Pons (tissue), 1 donor: ENCODE results near the gene TMEM131L.
A peak's percentile ranks its signal among the peaks of the same experiment; 100 is the strongest.
"Not testable (repeated sequence)": the region's sequence is repeated elsewhere in the genome, so short reads cannot be mapped to it uniquely, and the experiment has no call there.

Experiments used
- DNase-seq: peaks from one replicate; pipeline ENCODE4 v3.0.0-alpha.2; 2016; ENCODE audit warnings: low spot score

The TMEM131L gene

DNA sequence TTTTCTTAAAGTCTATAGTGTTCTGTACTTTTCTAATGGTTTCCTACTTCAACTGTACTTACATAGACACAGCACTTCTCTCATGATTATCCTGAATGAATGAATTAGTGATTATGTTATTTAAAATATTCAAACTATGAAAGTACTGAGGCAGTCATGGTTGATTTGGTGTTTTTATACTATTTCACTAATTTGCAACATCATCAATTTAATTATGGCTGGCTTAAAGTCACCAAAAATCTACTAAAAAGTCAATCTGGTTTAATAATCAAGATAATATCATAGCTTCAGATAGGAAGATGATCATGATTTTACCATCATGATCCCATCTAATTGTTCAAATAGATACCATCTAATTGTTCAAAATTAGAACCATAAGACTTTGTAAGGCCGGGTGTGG, 16.8 kb upstream of the TMEM131L start:
- no peak for DNase-seq

DNA sequence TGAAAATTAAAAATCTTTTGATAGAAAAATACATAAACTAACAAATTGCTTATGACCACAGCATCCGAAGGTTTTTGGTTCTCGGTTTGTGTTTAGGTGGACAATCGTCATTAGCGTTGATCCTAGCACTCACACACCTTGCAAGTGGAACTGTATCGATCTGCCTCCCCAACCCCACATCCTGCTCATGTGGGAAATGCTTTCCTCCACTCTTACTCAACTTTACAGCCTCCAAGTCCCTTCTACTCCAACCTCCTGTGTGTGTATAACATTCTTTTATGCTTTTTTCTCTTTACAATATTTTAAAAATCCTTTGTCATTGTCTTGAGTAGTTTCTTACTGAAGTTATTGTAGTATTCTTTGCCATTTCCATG, 15.6 kb upstream of the TMEM131L start:
- DNase-seq, result no peak

DNA sequence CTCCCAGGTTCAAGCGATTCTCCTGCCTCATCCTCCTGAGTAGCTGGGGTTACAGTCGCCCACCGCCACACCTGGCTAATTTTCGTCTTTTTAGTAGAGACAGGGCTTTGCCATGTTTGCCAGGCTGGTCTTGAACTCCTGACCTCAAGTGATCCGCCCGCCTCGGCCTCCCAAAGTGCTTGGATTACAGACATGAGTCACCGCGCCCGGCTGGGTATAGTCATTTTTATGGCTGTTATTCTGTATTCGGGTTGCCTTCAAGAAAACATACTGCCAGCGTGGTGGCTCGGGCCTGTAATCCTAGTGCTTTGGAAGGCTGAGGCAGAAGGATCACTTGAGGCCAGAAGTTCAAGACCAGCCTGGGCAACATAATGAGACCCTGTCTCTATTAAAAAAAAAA, 15.0 kb upstream of the TMEM131L start:
- not testable (repeated sequence) for DNase-seq

DNA sequence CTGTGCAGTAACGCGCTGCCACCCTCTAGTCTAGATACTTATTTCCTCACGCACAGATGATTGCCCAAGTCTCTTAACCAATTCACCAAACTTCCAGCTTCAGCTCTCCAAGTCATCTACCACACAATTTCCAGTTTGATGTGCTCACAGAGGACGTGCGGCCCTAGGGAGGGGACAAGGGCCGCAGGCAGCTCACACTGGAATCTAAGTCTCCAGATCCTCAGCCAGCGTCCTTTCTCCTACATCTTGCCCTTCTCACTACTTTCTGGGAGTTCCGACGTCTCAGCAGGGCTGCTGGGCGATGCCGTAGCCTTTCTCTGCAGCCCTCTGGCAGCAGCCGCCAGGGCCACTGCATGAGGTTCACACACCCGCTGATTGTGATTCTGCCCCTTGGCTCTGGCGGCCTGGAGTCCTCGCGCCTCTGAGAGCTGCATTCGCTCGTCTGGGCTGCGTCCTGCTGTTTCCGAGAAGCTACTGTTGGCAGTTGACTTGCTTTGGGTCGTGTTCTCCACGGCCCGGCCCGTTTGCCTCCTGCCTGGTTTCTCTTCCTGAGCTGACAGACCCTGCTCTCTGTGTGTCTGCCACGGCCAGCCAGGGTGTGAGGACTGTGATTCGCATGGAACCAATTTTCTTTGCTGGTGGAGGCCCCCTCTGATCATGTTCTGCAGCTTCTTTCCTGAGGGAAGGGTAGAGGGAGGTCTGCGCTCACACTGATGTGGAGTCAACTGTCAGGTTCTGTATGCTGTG, 14.1 kb upstream of the TMEM131L start:
- no peak for DNase-seq

DNA sequence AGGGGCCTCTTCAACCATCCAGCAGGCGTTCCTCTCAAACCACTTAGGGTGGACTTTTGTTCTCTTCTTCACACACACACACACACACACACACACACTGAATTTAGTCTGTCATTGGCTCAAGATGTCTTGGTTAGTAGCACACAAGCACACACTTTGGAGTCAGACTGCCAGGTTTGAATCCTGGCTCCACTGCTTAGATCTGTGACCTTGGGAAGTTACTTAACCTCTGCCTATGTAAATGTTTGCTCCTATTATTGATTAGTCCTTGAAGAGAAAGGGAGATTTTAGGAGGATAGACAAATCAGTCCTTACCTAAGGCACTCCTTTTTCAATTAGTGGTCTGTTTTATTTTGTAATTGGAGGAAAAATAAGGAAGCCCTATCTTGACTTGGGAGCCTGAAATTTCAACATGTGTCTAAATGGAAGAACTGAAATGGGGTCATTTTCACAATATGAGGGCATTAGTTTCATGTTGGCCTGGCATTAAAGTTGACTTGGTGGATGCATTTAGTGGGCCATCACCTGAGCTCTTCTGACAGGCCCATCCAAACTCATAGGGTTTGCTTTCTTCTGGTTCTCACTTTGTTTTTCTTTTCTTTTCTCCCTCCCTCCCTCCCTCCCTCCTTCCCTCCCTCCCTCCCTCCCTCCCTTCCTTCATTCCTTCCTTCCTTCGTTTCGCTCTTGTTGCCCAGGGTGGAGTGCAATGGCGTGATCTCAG, 13.3 kb upstream of the TMEM131L start:
- no peak for DNase-seq

DNA sequence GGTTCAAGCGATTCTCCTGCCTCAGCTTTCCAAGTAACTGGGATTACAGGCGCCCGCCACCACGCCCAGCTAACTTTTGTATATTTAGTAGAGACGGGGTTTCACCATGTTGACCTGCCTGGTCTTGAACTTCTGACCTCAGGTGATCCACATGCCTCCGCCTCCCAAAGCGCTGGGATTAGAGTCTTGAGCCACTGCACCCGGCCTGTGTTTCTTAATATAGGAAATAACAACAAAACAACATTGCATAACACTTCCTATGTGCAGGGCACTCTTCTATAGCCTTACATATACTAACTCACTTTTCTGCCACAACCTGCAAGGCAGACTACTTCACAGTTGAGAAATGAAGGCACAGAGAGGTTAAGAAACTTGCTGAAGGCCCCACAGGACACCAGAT, 12.8 kb upstream of the TMEM131L start:
- no peak for DNase-seq

DNA sequence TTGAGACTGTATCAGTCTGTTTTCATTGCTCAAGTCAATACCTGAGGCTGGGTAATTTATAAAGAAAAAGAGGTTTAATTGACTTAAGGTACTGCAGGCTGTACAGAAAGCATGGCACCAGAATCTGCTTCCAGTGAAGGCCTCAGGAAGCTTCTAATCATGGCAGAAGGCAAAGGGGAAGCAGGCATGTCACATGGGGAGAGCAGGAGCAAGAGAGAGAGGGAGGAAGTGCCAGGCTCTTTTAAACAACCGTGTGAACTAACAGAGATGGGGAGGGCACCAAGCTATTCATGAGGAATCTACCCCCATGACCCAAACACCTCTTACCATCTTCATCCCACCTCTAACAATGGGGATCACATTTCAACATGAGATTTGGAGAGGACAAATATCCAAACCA, 7.2 kb upstream of the TMEM131L start:
- DNase-seq, result no peak

DNA sequence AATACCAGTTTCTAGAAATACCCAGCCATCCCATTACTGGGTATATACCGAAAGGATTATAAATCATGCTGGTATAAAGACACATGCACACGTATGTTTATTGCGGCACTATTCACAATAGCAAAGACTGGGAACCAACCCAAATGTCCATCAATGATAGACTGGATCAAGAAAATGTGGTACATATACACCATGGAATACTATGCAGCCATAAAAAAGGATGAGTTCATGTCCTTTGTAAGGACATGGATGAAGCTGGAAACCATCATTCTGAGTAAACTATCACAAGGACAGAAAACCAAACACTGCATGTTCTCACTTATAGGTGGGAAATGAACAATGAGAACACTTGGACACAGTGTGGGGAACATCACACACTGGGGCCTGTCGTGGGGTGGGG, 4.6 kb upstream of the TMEM131L start:
- not testable (repeated sequence) for DNase-seq

DNA sequence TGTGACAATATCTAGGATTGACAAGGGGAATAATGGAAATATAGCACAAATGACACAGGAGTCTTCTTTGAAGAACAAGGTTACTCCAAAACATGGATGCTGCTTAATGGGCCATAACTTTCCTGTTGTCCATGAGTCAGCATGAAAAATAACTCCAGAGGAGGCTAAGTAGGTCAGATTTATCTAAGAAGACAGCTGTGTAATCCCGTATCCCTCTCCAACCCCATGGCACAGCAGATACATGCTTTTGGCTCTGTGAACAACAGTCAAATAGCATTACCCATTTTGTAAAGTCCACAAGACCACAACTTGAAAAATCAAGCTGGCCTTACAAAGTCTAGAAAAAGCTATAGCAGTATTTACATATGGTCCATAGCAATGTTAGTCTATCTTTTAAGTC, 2.1 kb upstream of the TMEM131L start:
- DNase-seq, result no peak

DNA sequence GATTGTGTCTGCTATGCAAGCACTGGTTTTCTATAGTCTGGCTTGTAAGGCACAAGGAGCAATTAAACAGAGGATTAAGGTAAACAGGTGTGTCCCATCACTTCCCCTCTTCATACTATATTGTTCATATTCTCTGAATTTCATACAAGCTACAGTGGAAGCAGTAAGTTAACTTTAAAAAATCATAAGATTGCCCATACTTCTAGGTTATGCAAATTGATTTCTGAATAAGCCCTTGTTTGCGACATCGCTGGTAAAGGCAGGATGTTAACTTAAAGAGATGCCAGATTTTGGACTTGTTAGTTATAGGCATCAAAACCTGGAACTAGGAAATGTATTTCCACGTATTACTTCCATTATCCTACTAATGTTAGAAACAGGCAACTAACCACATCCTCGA, 1.0 kb upstream of the TMEM131L start:
- no peak for DNase-seq

DNA sequence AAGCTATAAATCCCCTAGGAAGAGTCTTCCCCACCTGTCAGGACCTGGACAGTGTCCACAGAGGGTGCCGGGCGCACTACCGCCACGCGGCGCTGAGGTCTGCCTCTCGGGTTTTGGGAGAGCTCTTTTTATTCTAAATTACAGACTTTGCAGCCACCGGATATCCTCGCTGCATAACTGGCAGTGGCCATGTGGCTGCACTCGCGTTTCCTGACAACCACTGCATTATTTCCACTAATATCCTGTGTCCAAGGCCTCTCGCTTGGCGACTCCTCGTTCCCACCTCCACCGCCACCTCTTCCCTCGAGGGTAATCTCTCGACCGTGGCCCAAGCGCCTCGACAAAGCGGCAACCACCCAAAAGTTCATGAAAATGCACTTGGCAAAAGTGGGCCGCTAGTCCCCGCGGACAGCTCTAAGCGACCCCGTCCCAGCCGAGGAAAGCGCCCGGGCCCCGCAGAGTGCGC, 512 bp upstream of the TMEM131L start:
- DNase-seq, result peak; percentile 30

DNA sequence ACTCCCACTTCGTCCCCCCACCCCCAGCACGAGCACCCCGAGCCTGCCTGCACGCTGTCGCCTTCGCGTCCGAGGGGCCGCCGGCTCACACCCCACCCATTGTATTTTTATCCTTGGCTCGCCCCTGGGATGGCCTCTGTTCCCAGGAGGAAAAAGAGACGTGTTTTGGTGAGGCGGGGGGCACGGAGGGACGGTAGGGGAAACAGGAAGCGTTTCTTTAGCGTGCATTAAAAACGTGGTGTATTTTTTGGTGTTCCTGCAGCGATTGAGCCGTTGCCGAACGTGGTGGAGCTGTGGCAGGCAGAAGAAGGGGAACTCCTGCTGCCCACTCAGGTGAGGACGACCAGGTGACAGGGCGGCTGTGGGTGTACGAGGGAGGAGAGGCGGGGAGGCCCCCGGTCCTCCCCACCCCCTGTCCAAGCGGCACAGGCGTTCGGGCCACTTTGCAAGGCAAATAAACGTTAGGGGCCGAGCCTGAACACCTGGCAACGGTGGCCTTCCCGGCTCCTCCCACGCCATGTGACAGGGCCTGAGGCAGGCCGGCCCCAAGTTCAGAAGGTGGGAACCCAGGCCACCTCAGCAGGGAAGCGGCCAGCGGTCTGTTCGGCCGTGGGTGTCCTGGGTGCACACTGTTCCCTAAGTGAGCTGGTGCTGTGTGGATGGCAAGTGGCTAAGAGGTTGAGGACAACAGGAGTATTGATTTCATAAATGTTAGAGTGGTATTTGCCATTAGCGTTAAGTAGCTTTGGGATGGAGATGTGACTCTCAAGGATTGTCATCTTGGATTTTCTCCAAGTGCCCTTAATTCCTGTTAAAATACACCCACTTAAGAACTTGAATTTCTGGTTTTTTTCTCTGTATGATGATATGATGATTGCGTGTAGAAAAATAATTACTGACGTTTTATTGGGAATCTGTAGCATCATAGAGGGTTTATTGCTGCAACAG, 1.1 kb downstream of the TMEM131L start:
- no peak for DNase-seq

DNA sequence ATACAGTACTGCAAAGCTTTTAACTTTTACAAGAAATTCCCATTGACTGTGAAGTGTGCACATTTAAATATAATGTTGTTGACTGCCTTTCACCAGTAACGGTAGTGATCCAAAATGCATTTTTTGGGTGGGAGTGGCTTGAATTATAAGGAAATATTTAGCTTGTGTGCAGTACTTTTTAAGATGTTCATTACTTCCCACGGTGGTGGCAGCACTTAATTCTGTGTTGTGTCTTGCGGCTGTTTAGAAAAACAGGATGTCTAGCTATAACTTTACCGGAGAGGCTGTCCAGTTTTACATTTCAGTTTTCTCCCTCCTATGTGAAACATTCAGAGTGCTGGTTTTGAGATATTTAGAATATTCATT, 1.7 kb downstream of the TMEM131L start:
- no peak for DNase-seq

DNA sequence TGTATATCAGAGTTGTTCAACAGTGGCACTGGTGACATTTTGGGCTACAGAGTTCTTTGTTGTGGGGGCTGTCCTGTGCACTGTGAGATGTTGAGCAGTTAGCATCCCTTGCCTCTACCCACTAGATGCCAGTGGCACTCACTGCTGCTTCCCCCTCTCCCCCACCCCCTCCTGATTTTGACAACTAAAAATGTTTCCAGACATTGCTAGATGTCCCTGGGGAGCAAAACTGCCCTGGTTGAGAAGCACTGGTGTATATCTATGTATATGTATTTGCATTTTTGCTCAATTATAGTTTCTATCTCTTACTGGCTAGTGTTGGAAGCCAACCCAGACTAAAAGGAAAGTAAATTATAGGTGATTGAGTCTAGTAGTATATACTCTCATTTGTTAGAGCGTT, 2.4 kb downstream of the TMEM131L start:
- DNase-seq, result no peak

DNA sequence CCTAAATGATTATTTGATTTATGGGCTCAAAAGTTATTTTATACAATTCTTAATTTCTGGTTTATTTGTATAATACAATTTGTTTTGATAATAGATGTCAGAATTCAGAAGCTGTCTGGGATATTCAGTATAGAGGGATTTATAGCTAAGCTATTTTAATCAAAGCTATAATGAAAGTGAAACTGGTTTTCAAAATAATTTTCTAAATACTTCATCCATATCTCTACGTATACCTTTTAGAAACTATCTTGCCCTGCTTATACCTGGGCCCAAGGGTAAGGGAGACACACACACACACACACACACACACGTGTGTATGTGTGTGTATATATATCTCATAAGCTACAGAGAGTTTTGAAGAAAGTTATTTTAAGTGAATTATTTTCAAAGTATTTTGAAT, 2.9 kb downstream of the TMEM131L start:
- no peak for DNase-seq

DNA sequence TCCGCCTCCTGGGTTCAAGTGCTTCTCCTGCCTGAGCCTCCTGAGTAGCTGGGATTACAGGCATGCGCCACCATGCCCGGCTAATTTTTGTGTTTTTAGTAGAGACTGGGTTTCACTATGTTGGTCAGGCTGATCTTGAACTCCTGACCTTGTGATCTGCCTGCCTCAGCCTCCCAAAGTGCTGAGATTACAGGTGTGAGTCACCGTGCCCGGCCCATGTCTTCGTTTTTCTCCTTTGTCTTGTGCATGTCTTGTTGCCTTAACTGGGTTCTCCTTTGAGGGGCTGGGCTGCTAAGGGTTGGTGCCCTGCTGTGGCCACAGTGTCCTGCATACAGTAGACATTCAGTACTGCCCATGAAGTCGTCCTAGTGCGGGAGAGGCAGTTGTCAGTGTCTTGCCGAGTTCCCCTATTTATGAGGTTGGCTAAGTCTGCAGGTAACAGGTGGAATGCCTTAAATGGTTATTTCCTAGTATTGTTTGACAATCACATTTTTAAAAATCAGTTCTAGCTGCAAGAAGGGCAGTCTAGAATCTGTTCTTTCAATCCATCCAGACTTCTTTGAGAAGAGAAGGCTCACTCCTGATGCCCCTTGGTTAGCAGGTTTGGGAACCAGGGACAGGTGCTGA, 5.0 kb downstream of the TMEM131L start:
- not testable (repeated sequence) for DNase-seq

DNA sequence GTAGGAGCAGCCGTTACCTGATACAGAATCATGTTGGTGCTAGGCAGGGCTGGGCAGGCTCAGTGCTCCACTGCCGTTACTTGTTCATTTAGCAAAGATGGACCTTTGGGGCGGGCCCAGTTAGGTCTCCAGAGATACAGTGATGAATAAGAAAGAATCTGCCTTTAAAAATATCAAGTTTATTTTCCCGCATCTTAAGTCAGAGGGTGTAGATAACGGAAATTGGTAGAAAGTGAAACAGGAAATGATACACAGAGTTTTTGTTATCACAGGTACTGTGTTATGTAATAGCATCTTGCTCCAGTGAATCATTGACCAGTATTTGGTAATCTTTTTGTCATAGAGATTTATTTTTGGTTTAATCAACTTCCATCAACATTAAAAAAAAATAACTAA, 5.5 kb downstream of the TMEM131L start:
- DNase-seq, result no peak

DNA sequence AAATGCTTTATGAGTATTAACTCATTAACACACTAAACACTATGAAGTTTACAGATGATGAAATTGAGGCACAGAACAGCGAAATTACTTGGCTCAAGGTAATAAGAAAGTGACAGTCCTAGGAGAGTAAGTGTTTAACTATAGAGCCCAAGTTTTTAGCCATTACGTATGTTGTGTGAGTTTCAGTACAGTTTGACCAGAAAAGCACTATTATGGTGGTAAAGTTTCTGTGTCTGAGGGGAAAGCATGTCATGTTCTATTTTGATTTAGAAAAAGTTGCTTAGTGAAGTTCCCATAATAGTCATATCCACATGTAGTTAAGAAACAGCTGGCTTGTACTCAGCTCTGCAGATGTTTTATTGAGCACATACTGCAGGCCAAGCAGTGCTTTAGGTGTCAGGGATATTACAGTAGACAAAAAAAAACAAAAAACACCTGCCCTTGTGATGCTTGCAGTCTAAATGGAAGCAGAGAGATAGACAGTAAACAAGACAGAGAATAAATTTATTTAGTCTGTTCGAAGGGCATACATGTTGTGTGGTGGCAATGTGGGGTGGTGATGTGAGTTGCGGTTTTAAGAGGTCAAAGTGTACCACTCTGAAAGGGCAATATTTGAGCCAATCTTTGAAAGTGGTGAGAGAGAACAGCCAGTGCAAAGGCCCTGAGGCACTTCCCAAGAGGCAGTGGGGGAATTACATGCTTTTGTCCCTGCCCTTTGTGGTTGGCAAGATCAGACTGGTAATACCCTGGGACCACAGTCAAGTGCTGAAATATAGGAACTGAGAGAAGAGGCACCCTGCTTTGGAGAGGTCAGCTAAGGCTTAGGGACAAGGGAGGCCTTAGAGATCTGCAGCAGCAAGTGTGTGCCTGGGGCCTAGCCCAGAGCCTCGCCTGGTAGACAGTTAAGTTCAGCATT, 6.2 kb downstream of the TMEM131L start:
- DNase-seq, result no peak

DNA sequence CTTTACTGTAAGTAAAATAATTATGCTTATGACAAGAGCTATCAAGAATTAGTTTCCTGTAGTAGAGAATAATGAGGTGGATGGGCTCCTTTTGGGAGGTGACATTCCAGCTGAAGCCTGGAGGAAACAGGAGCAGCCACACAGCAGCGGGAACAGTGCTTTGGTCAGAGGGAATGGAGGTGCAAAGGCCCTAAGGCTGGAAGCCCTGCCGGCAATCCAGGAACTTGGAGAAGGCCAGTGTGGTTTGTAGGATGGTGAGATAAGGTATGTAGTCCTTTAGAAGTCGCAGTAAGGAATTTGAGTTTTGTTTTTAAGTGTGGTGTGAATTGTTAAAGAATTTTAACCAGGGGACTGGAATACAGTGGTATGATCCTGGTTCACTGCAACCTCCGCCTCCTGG, 8.1 kb downstream of the TMEM131L start:
- no peak for DNase-seq

DNA sequence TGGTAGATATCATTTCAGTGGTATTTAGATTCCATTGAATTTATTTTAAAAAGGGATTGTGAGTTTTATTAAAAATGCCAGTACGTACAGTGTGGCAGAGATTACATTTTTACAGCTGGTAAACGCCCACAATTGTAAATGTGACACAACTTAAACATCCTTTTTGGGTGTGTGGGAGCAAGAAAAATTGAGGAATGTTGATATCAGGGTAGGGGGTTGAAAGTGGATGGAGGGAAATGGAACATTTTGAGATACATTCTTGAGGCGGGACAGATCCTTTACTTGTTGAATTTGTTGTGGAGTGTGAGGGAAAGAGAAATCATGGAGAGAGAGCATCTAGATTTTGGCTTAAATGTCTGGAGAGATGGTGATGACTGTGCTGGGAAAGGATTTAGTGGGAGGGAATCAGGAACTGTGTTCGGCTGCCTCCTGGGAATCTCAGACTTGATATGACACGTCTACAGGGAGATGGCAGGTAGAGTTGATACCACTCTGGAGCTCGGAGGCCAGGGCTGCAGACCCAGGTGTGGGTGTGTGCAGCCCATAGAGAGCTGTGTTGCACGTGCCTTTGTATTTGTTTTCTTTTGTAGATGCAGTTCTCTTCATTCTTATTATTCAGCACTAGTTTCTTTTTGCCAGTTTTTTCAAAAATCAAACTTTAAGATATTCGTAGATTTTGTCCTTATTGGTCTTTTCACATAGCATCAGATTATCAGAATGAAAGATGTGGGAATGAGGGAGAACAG, 10.8 kb downstream of the TMEM131L start:
- no peak for DNase-seq
